HT1080 (cell line): ENCODE results near the gene KIAA1671. TPM values are rescaled to one million over a fixed set of nuclear protein-coding genes. Genes with fewer than 3 reads are reported as not detected.
"Not testable (repeated sequence)": the region's sequence is repeated elsewhere in the genome, so short reads cannot be mapped to it uniquely, and the experiment has no call there.

Experiments used
- DNase-seq: peaks from one replicate; pipeline ENCODE4 v3.0.0-alpha.2; 2015; ENCODE audit warnings: low read depth
- total RNA-seq: library from RNA; depleted of rRNA; stranded (reverse); fragments of >200 nt; shearing (Covaris generic); gene quantifications from 2 replicates; pipeline ENCODE4 v1.2.3, GENCODE V29; 2014

Gene KIAA1671
- total RNA-seq, 1 experiment from 2014 or later: 12.8 TPM

- DNase-seq: no peak
Measured at GRCh38 chr22:25187469-25187868, 235.0 kb downstream of the KIAA1671 start.

- DNase-seq: no peak
Measured at GRCh38 chr22:25192406-25192805, 239.9 kb downstream of the KIAA1671 start.

DNA sequence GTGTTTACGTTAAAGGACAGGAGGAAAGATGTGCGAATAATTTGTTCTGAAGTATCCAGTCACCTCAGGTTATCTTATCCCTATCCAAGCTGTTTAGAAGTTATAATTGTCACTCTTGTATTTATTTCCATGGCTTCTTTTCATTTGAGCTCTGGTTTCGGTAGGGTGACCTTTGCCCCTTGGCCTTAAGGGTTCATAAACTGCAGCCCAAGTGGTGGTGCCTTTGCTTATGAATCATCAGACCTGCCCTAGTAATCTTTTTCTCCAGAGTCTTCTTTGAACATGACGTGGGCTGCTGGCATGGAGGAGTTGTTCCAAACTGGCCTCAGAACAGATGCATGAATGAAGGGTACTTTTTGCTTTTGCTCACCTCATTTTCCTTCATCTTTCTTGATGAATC lies 240.6 kb downstream of the KIAA1671 start:
- no peak for DNase-seq

DNA sequence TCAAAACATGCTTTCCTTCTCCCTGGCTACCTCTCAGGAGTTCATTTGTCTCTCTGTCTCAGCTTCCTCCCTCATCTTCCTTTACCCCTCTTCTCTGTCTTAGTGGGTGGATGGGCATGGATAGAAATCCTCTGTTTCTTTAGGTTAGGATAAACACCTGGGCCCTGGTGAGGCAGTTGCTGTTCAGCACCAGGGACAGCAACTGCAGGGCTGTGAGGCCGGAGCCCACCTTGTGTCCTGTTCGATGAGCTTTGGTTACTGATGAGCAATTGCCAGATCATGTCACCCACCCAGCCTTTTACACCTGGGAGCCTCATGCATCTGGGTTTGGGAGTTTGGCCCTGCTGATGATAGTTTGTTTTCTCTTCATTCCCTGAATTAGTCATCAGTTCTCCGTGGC lies 241.0 kb downstream of the KIAA1671 start:
- no peak for DNase-seq

DNA sequence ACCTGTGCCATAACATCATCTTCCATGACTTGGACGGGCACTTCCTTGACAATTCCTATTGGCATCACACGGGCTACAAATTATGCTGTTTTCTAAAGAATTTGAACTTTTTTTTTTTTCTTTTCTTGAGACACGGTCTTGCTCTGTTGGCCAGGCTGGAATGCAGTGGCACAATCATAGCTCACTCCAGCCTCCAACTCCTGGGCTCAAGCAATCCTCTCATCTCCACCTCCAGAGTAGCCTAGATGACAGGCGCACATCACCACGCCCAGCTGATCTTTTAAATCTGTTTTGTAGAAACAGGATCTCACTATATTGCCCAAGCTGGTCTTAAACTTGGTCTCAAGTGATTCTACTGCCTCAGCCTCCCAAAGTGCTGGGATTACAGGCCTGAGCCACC lies 243.8 kb downstream of the KIAA1671 start:
- DNase-seq: no peak

- DNase-seq: no peak
Measured at GRCh38 chr22:25197340-25197739, 244.8 kb downstream of the KIAA1671 start.

GRCh38 chr22:25199731-25200520 lies 247.4 kb downstream of the KIAA1671 start, which contains the start of gene CRYBB3:
TSS of gene CRYBB3 (plus strand) at chr22:25199858. CDS start at chr22:25201397, 1,539 bp downstream.
- DNase-seq: no peak

GRCh38 chr22:25200967-25201366 lies 248.5 kb downstream of the KIAA1671 start:
- DNase-seq: no peak

- no peak for DNase-seq
Measured at GRCh38 chr22:25201557-25202273, 249.2 kb downstream of the KIAA1671 start.

GRCh38 chr22:25202290-25202921 lies 249.9 kb downstream of the KIAA1671 start:
- peak; percentile 54 for DNase-seq

- DNase-seq: no peak
Measured at GRCh38 chr22:25203082-25203481, 250.6 kb downstream of the KIAA1671 start.

DNA sequence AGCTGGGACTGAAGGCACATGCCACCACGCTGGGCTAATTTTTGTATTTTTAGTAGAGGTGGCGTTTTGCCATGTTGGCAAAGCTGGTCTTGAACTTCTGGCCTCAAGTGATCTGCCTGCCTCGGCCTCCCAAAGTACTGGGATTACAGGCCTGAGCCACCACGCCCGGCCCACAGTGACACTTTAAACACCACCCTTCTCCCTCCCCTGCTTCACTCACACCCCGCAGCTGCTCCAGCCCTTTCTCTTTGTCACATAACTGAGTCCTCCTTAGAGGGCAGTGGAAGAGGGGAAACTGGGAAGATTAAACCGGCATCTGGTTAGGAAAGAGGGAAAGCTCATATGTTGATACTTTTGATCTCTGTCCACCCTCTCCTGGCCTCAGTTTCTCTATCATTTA lies 252.0 kb downstream of the KIAA1671 start:
- not testable (repeated sequence) for DNase-seq

DNA sequence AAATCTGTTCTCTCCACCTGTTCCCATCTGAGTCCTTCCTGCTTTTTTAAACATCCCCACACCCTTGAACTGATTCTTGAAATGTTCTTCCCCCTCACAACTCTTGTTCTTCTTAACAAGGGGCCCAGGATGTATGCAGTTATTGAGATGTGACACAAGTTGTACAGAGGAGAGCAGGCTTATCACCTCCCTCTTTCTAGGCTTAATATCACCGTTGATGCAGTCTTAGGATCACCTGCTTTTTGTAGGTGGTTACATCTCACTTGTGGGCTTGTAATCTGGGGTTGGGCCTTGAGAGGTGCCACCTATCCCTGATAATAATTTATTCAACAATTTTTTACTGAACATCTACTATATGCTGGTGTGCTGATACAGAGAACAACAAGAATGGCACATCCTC lies 253.3 kb downstream of the KIAA1671 start:
- no peak for DNase-seq

DNA sequence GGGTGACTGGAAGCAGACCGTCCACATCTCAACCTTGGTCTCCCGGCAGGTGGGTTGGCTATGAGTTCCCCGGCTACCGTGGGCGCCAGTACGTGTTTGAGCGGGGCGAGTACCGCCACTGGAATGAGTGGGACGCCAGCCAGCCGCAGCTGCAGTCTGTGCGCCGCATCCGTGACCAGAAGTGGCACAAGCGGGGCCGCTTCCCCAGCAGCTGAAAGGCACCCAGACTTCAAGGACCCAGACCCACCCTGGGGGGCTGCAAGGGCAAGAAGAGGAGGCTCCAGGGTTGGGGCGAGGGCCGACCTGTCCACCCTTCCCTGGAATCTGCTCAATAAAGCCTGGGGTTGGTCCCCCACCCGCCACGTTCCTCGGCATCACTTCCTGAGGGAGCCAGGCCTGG lies 254.5 kb downstream of the KIAA1671 start:
- DNase-seq: no peak

DNA sequence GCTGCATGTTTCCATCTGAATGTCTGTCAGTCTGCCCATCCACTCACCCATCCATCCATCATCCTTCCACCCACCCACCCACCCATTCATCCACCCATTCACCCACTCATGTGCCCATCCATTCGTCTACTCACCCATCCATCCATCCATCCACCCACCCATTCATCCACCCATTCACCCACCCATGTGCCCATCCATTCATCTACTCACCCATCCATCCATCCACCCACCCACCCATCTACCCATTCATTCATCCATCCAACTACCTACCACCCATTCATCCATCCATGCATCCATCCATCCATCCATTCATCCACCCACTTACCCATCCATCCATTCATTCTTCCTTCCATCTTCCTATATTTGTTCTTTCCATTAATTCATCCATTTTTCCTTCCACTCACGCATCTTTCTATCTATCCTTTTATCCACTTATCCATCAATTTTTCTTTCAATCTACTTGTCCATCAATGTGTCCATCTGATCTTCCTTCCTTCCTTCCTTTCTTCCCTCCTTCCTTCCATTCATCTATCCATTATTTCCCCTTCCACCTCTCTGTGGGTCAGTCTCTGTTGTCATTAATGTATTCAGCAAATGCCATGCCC lies 255.1 kb downstream of the KIAA1671 start:
- no peak for DNase-seq

- no peak for DNase-seq
Measured at GRCh38 chr22:25208328-25208727, 255.8 kb downstream of the KIAA1671 start.

DNA sequence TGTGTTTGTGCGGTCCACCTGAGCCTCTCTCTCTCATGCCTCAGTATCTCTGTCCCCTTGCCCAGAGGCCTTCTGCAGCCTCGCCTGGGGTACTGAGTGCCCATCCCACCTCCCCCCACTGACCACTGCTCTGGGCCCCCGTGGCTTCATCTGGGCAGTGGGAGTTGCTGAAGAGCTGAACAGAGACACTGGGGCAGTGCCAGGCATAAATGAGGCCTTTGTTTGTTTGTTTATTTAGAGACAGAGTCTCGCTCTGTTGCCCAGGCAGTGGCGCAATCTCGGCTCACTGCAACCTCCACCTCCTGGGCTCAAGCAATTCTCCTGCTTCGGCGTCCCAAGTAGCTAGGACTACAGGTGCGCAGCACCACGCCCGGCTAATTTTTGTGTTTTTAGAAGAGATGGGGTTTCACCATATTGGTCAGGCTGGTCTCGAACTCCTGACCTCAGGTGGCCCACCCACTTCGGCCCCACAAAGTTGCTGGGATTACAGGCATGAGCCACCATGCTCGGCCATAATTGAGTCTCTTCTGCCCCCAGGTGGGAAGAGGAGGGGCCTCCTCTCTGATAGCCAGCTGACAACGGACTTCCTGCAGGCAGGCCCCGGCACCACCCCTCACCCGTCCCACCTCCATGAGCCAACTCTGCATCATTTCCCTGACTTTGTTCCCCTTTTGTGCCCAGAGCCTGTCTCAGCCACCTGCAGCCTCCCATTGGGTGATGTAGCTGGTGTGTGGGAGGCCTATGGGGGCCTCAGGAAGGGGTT lies 256.4 kb downstream of the KIAA1671 start:
- DNase-seq: no peak

DNA sequence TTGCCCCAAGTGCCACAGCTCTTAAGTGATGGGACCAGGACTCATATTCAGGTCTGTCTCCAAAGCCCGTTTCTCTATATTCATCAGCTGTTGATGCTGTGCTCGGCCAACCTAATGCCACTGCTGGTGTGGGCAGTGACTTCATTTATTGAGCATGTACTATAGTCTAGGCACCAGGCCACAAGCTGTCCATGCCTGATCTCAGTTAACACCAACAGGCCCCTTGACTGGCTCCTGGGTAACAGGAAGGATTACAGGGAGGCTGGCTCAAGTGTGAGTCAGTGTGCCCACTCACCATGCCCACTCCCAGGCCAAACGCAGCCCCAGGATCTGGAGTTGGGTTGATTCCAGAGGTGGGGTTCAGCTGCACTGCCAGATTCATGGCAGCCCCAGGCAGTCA lies 258.3 kb downstream of the KIAA1671 start:
- peak; percentile 52 for DNase-seq

GRCh38 chr22:25212337-25212736 lies 259.8 kb downstream of the KIAA1671 start:
- DNase-seq: no peak

- no peak for DNase-seq
Measured at GRCh38 chr22:25213221-25213620, 260.7 kb downstream of the KIAA1671 start.

DNA sequence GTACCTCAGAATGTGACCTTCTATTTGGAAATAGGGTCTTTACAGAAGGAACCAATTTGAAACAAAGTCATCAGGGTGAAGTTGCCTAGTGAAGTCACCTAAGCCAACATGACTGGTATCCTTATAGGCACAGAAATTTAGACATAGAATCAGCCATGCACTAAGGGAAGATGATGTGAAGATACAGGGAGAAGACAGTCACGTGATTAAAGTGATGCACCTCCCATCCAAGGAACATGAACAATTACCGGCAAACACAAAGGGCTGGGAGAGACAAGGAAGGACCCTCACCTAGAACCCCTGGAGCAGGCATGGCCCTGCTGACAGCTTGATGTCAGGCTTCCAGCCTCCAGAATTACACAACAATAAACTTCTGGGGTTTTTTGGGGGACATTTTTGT lies 263.7 kb downstream of the KIAA1671 start:
- DNase-seq: no peak
